GM12874 (cell line): ENCODE measurements around the gene HEMGN.

Experiments used
- TF ChIP-seq, protein P1 (sequence below): IDR thresholded peaks from 2 replicates; pipeline ENCODE4 v1.5.1; 2011; ENCODE audit warnings: low read depth, mild to moderate bottlenecking, control low read depth, low read length, moderate library complexity; ENCODE audit not compliant: insufficient read depth

The HEMGN gene

DNA sequence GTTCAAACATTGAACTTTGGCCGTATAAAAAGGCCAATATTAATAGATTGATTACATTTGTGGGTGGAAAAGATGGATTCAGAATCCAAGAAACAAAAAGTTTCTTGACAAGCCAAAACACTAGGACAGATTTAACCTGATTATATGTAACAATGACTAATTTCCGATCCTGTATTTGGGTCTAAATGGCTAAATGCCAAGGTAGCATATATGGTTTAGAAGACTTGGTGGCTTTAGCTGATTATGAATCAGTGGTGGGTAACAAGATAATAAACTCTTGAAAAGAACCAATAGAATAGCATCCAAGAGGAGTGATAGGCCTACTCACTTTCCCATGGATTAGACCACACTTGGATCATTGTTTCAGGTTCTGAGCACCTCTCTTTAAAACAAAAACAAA, 23.4 kb upstream of the HEMGN start:
- TF ChIP-seq, protein P1, sequence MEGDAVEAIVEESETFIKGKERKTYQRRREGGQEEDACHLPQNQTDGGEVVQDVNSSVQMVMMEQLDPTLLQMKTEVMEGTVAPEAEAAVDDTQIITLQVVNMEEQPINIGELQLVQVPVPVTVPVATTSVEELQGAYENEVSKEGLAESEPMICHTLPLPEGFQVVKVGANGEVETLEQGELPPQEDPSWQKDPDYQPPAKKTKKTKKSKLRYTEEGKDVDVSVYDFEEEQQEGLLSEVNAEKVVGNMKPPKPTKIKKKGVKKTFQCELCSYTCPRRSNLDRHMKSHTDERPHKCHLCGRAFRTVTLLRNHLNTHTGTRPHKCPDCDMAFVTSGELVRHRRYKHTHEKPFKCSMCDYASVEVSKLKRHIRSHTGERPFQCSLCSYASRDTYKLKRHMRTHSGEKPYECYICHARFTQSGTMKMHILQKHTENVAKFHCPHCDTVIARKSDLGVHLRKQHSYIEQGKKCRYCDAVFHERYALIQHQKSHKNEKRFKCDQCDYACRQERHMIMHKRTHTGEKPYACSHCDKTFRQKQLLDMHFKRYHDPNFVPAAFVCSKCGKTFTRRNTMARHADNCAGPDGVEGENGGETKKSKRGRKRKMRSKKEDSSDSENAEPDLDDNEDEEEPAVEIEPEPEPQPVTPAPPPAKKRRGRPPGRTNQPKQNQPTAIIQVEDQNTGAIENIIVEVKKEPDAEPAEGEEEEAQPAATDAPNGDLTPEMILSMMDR, result no peak

DNA sequence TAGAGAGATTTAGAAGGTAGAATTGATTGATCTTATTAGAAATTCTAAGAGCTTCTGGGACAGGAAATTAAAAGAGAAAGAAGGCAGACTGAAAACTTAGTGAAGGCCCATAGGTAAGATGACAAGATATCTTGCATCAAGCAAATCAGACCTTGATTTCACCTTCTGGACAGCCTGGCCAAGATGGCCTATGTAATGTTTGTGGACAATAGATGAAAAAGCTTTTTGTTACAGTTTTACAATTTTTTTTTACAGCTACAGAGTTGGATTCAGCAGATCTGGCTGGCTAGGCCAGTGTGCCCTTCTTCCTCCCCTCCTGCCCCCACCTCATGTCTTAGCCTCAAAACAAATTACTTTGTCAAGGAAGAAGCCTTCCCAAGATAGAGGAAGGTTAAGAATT, 21.6 kb upstream of the HEMGN start:
- TF ChIP-seq, protein P1, result no peak

DNA sequence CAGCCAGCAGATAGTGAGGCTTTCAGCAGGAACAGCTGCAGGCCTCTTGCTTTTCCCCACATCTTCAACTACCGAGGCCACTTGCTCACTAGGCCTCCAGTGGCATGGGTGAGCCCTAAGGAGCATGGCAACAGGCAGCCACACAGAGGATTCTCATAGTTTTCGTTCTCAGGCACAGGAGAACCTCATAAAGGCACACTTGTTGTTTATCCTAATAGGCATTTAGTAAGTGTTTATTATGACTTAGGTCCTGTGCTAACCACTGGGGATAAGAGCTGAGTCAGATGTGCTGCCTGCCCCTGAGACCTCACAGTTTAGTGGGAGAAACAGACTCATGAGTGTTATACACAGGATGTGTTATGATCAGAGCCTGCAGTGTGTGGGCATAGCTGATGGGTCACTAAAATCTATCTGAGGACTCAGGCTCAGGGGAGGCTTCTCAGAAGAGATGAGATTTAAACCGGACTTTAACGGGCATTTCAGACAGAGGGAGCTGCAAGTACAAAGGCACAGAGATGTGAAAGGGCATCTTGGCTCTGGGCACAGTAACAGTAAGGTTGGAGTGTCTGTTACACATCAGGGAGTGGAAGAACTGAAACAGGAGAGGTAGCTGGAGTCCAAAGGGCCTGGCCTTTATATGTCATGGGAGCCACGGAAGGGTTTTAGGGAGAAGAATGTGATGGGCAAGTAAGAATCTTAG, 21.0 kb upstream of the HEMGN start:
- TF ChIP-seq, protein P1, result no peak

DNA sequence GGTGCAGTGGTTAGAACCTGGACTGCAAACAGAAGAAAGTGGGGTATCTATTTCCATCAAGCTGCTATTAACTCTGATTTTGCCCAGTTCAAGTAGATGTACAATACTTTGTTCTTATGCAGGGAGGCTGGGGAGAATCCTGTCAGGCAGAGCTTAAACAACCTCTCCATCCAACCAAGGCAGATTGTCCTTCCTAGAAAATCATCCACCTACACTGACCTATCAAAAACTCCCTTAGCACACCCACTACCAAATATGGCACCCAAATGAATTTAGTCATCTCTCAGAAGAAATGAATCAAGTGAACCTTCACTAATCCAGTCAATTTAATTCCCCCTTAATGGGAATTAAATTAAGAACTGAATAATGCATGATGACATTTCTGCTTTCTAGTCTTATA, 18.4 kb upstream of the HEMGN start:
- TF ChIP-seq, protein P1, result no peak

DNA sequence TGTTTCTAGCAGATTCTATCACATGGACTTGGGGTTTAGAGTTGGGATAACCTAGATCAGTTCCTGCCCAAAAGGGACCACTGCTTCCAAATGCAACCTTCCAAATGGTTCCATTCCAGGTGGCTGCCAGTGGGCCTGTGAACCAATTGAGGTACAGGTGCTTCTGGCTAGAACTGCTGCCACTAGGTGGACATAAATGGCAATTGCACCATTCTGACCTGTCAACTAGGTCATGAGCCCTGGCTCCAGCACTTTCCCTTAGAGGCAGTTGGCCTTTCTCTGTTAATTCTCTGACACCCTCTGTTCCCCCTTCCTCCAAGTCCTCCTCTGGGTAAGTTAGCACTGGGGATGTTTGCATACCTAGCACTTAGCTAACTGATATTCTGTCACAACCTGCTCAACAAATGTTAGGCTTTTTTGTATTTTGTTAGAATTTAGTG, 16.6 kb upstream of the HEMGN start:
- TF ChIP-seq, protein P1, result peak; percentile 87

DNA sequence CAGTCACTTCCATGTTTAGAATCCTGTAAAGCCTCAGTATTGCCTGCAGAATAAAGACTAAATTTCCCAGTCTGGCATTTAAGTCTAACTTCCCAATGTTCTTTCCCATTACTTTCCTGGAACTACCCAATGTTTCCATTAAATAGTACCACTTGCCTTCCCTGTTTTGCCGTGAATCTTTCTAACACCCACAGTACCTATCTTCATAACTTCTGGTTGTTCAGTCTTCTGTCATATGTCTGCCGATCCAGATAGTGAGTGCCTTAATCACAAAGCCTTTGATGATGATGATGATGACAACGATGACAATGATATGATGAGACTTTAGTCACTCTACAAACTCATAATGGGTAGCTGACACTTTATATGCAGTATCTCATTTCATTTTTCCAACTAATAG, 6.6 kb upstream of the HEMGN start:
- TF ChIP-seq, protein P1, result no peak

DNA sequence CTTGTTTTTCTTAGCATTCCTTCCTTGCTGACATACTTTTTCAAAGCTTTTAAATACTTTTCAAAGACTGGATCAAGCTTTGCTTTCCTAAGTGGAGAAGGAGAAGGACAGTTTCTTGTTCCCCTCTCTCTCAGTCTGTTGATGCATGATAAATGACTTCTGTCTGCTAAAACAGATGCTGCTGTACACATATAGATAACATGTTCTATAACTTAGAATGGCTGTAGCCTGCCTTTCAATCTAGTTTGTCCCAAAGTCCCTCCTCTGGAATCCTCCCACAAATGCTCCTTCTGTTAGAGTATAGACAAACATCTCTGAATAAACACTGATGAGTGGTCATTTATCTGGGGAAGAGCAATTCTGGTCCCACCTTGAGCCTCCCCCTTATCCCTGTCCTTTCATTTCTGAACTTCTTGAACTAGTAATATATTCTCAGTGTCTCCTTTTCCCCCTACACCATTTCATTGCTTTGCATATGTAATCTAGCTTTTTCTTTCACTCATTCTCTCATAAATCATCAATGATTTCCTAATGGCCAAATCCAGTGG, 5.4 kb upstream of the HEMGN start:
- TF ChIP-seq, protein P1, result no peak

DNA sequence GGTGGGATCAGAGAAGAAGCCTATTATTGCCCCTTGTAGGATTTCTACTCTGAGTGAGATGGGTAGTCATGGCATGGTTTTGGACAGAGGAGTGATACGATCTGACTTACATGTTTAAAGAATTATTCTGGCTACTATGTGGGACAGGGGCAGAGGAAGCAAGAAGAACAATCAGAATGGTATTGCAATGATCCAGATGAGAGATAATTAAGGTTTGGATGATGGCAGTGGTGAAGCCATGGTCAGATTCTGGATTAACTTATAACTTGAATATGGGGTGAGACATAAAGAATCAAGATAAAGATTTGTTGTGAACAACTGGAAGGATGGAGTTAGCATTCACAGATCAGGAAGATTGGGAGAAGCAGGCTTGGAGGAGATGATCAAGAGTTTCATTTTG, 3.4 kb upstream of the HEMGN start:
- TF ChIP-seq, protein P1, result no peak
